Midbrain (tissue), 1 donor: ENCODE measurements around the gene MRPL14.

Experiments used
- DNase-seq: peaks from one replicate; lab custom pipeline; 2025; lab: John Stamatoyannopoulos, UW

MRPL14 gene

DNA sequence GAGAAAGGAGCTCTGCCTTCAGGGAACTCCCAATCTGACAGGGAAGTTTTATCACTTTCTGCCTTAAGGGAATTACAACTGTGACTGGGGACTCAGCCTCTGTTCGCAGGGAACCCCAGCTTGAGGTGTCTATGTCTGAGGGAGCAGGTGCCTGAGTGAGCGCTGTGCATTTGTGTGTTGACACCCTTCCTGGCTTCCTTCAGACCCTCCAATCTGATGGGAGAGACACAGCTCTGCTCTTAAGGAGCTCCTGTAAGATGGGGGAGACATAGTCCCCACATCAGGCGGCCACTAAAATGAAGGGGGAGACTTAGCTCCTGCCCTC, 62.3 kb downstream of the MRPL14 start:
- DNase-seq: no peak

DNA sequence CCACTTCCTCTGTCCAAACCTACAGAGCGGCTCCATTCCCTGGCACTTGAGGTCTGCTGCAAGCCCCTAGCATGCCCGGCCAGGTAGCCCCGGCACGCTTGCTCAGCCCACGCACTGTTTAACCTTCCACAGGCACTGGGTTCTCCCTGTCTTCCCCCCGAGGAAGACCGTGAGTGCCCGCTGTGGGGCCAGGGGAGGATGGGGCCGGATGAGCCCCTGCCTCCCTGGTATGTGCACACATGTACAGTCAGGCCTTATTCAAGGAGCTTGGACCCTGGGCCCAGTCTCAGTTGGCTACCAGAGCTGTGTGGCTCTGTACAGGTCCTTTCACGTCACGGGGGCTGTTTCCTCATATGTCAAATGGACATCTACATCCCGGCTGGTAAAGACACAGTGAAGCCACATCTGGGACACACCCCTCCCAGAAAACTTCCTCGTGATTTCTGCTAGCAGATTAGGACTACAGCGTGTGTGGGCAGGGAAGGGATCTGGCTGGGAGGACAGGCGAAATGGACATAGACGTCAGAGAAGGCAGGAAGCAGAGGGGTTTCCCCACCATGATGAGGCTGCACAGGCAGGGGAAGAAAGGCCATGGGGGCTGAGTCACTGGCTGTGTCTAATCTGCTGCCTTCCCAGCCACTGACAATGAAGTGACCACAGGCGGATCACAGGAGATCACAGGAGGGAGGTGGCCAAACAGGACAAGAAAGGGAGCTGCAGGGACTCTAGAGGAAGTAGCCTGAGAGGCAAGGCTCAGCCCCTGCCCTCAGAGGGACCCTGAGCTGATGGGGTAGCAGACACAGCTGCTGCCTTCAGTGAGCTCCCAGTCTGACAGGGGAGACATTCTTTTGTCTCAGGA, 62.9 kb downstream of the MRPL14 start:
- no peak for DNase-seq

DNA sequence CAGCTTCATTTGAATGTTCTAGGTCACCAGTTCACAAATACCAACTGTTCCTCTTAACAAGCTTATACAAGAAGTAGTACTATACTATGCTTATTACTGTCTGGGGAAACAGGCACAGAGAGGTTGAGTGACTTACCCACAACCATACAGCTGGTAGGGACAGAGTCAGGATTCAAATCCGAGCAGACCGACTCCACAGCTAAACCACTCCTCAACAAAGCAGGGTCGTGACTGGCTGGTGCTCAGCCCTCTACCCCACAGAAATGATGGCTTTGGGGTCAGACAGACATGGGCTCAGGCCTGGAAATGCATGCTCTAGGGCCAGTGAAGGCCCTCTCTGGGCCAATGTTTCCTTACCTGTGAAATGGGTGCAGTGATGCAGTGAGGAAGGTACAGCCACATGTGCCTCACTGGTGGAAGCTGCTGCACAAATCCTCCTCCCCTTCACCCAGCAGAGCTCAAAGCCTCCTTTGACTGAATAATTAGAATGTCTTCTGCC, 63.6 kb downstream of the MRPL14 start:
- no peak for DNase-seq
